KMS-11 (cell line): ENCODE measurements around the gene PRPS1L1.

Source experiments
- H2AFZ ChIP-seq: fragments of 200-600 bp; sonication (generic); 2 replicates; pipeline ENCODE4 v1.6.1; 2016; ENCODE audit warnings: antibody characterized with exemption, mixed run types, low read depth
- H3K27ac ChIP-seq: fragments of 200-600 bp; sonication (generic); 2 replicates; pipeline ENCODE4 v1.6.1; 2016; ENCODE audit warnings: mild to moderate bottlenecking, mixed run types
- H3K27me3 ChIP-seq: fragments of 200-600 bp; sonication (generic); 2 replicates; pipeline ENCODE4 v1.6.1; 2017; ENCODE audit warnings: mild to moderate bottlenecking, low read depth, mixed run types, moderate library complexity; ENCODE audit not compliant: insufficient read depth
- H3K36me3 ChIP-seq: fragments of 200-600 bp; sonication (generic); 2 replicates; pipeline ENCODE4 v1.6.1; 2017; ENCODE audit warnings: mild to moderate bottlenecking, mixed run types; ENCODE audit not compliant: insufficient read depth
- H3K4me1 ChIP-seq: fragments of 200-600 bp; sonication (generic); 2 replicates; pipeline ENCODE4 v1.6.1; 2016; ENCODE audit warnings: mild to moderate bottlenecking, low read depth, mixed run types; ENCODE audit not compliant: poor library complexity, severe bottlenecking
- H3K4me2 ChIP-seq: fragments of 200-600 bp; sonication (generic); 2 replicates; pipeline ENCODE4 v1.7.0; 2016; ENCODE audit warnings: mild to moderate bottlenecking, mixed run types
- H3K4me3 ChIP-seq: fragments of 200-600 bp; sonication (generic); IDR thresholded peaks from 2 replicates; pipeline ENCODE4 v1.6.1; 2017; ENCODE audit warnings: low read depth, low read length, mixed read lengths; ENCODE audit not compliant: insufficient read depth
- H3K79me2 ChIP-seq: fragments of 200-600 bp; sonication (generic); 2 replicates; pipeline ENCODE4 v1.6.1; 2016; ENCODE audit warnings: low read depth, mixed run types; ENCODE audit not compliant: insufficient read depth
- H3K9ac ChIP-seq: fragments of 200-600 bp; sonication (generic); 2 replicates; pipeline ENCODE4 v1.6.1; 2016; ENCODE audit warnings: mild to moderate bottlenecking, mixed run types
- H4K20me1 ChIP-seq: fragments of 200-600 bp; sonication (generic); 2 replicates; pipeline ENCODE4 v1.6.1; 2016; ENCODE audit warnings: mild to moderate bottlenecking, mixed run types; ENCODE audit not compliant: insufficient read depth
- TF ChIP-seq, protein P1 (sequence below): fragments of 200-600 bp; sonication (generic); conservative IDR thresholded peaks from 2 replicates; pipeline ENCODE4 v1.6.1; 2017; ENCODE audit warnings: low read depth, mild to moderate bottlenecking, antibody characterized with exemption, low read length, moderate library complexity, mixed read lengths

PRPS1L1 gene

GRCh38 chr7:18038382-18038781 lies 10.7 kb upstream of the PRPS1L1 start:
- no peak overlapping the region for H3K27ac ChIP-seq
- TF ChIP-seq, protein P1, sequence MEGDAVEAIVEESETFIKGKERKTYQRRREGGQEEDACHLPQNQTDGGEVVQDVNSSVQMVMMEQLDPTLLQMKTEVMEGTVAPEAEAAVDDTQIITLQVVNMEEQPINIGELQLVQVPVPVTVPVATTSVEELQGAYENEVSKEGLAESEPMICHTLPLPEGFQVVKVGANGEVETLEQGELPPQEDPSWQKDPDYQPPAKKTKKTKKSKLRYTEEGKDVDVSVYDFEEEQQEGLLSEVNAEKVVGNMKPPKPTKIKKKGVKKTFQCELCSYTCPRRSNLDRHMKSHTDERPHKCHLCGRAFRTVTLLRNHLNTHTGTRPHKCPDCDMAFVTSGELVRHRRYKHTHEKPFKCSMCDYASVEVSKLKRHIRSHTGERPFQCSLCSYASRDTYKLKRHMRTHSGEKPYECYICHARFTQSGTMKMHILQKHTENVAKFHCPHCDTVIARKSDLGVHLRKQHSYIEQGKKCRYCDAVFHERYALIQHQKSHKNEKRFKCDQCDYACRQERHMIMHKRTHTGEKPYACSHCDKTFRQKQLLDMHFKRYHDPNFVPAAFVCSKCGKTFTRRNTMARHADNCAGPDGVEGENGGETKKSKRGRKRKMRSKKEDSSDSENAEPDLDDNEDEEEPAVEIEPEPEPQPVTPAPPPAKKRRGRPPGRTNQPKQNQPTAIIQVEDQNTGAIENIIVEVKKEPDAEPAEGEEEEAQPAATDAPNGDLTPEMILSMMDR, result no peak
- H2AFZ ChIP-seq, result no peak overlapping the region
- H3K4me2 ChIP-seq, result no peak overlapping the region
- no peak overlapping the region for H3K4me3 ChIP-seq
- no peaks in the 10 kb centered on the region for H3K27me3 ChIP-seq
- H4K20me1 ChIP-seq, result no peaks in the 10 kb centered on the region
- H3K4me1 ChIP-seq, result peaks cover 11% of the 10 kb centered on the region
- no peak overlapping the region for H3K9ac ChIP-seq
- no peaks in the 10 kb centered on the region for H3K36me3 ChIP-seq
- H3K79me2 ChIP-seq, result no peaks in the 10 kb centered on the region

DNA sequence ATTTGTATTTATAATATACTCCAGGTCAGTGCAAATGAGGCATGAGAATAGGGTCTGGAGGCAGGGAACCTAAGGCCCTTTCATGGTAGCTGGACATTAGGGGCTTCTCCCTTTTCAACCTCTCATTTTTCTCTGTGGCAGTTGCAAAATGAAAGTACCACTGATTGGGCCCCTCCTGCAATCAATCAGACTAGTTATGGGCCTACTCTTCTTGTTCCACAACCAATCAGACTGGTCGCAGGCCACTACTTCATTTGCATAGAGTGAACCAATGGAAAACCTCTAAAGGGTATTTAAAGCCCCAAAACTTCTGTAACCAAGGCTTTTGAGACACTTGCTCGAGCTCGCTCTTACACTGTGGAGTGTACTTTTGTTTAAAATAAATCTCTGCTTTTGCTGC lies 10.0 kb upstream of the PRPS1L1 start:
- no peak overlapping the region for H3K27ac ChIP-seq
- no peak overlapping the region for H3K4me3 ChIP-seq
- TF ChIP-seq, protein P1, result no peak

DNA sequence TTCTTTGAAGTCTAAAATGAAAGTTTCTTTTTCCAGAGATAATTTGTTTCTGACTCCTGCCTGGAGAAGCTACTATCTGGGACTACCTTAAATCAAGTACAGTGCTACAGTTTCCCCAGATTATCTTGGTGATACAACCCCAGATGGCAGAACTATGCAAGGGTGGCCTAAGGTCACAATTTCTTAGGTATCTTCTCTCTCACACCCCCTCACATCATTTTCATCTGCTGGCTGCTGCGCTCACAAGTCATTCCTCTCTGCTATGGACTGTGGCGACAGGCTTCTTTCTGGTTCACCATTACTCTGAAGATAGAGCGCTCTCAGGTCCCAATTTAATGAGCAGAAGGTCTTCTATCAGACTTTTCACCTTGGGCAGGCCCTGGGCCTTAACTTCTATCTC lies 9.1 kb upstream of the PRPS1L1 start:
- Histone ChIP-seq H3K27ac (no peak overlapping the region), H3K4me3 (no peak overlapping the region), H3K9ac (no peak overlapping the region), H3K4me1 (peaks cover 11% of the 10 kb centered on the region), H3K36me3 (no peaks in the 10 kb centered on the region), H3K27me3 (no peaks in the 10 kb centered on the region), H4K20me1 (no peaks in the 10 kb centered on the region), H3K4me2 (no peak overlapping the region), H3K79me2 (no peaks in the 10 kb centered on the region), H2AFZ (no peak overlapping the region)
- TF ChIP-seq, protein P1, result no peak

More for the DNA sequence above, 10.0 kb upstream of the PRPS1L1 start:
- H2AFZ ChIP-seq, result no peak overlapping the region
- H4K20me1 ChIP-seq, result no peaks in the 10 kb centered on the region
- H3K4me2 ChIP-seq, result no peak overlapping the region
- no peak overlapping the region for H3K9ac ChIP-seq
- H3K27me3 ChIP-seq, result no peaks in the 10 kb centered on the region
- H3K36me3 ChIP-seq, result no peaks in the 10 kb centered on the region
- peaks cover 11% of the 10 kb centered on the region for H3K4me1 ChIP-seq
- no peaks in the 10 kb centered on the region for H3K79me2 ChIP-seq

- TF ChIP-seq, protein P1, result no peak
- Histone ChIP-seq H3K4me3 (no peak overlapping the region), H3K9ac (no peak overlapping the region), H3K27ac (no peak overlapping the region), H3K4me2 (no peak overlapping the region), H3K36me3 (no peaks in the 10 kb centered on the region), H4K20me1 (no peaks in the 10 kb centered on the region), H3K27me3 (no peaks in the 10 kb centered on the region), H2AFZ (no peak overlapping the region), H3K79me2 (no peaks in the 10 kb centered on the region), H3K4me1 (no peaks in the 10 kb centered on the region)
These were observed 3.1 kb upstream of the PRPS1L1 start for GRCh38 chr7:18030758-18031157.
